ENCODE measurements around the gene IGLL5. TPM values are rescaled to one million over a fixed set of nuclear protein-coding genes. Genes with fewer than 3 reads are reported as not detected.

The IGLL5 gene
- total RNA-seq, 1 donor from 2014 or later = not detected

- H3K4me3 Mint-ChIP-seq (ENCODE audit: low read depth) = no peak overlapping the region
- no peak for TF ChIP-seq CTCF (IDR thresholded peaks at IDR 0.05; ENCODE audit: unreplicated experiment)
- no peak for DNase-seq (ENCODE audit: low spot score, unreplicated experiment)
- H3K4me1 Mint-ChIP-seq (ENCODE audit: low read depth) = peaks cover 1% of the 10 kb centered on the region
- no peaks in the 10 kb centered on the region for H3K36me3 Mint-ChIP-seq (ENCODE audit: insufficient read depth)
- H3K27ac Mint-ChIP-seq = peak overlapping the region; percentile 13
- H3K9me3 Mint-ChIP-seq (ENCODE audit: low read depth) = no peaks in the 10 kb centered on the region
- H3K27me3 Mint-ChIP-seq = peaks cover 14% of the 10 kb centered on the region
Measured at GRCh38 chr22:22882033-22882717, 5.4 kb upstream of the IGLL5 start.

GRCh38 chr22:22883090-22883727 is 4.4 kb upstream of the IGLL5 start:
- peaks cover 1% of the 10 kb centered on the region for H3K4me1 Mint-ChIP-seq (ENCODE audit: low read depth)
- H3K4me3 Mint-ChIP-seq (ENCODE audit: low read depth) = no peak overlapping the region
- H3K36me3 Mint-ChIP-seq (ENCODE audit: insufficient read depth) = no peaks in the 10 kb centered on the region
- peaks cover 14% of the 10 kb centered on the region for H3K27me3 Mint-ChIP-seq
- no peak for DNase-seq (ENCODE audit: low spot score, unreplicated experiment)
- TF ChIP-seq CTCF (IDR thresholded peaks at IDR 0.05; ENCODE audit: unreplicated experiment) = no peak
- no peaks in the 10 kb centered on the region for H3K9me3 Mint-ChIP-seq (ENCODE audit: low read depth)
- no peak overlapping the region for H3K27ac Mint-ChIP-seq

- H3K36me3 Mint-ChIP-seq (ENCODE audit: insufficient read depth) = no peaks in the 10 kb centered on the region
- H3K4me1 Mint-ChIP-seq (ENCODE audit: low read depth) = peaks cover 1% of the 10 kb centered on the region
- H3K27ac Mint-ChIP-seq = no peak overlapping the region
- no peaks in the 10 kb centered on the region for H3K9me3 Mint-ChIP-seq (ENCODE audit: low read depth)
- H3K4me3 Mint-ChIP-seq (ENCODE audit: low read depth) = no peak overlapping the region
- H3K27me3 Mint-ChIP-seq = peaks cover 21% of the 10 kb centered on the region
- DNase-seq (ENCODE audit: low spot score, unreplicated experiment) = peak; percentile 57
- peak; percentile 86 for TF ChIP-seq CTCF (IDR thresholded peaks at IDR 0.05; ENCODE audit: unreplicated experiment)
Measured at GRCh38 chr22:22884010-22884887, 3.4 kb upstream of the IGLL5 start.

- H3K4me1 Mint-ChIP-seq (ENCODE audit: low read depth) = peaks cover 1% of the 10 kb centered on the region
- H3K9me3 Mint-ChIP-seq (ENCODE audit: low read depth) = no peaks in the 10 kb centered on the region
- no peak for TF ChIP-seq CTCF (IDR thresholded peaks at IDR 0.05; ENCODE audit: unreplicated experiment)
- H3K27ac Mint-ChIP-seq = no peak overlapping the region
- DNase-seq (ENCODE audit: low spot score, unreplicated experiment) = no peak
- no peaks in the 10 kb centered on the region for H3K36me3 Mint-ChIP-seq (ENCODE audit: insufficient read depth)
- no peak overlapping the region for H3K4me3 Mint-ChIP-seq (ENCODE audit: low read depth)
- peaks cover 21% of the 10 kb centered on the region for H3K27me3 Mint-ChIP-seq
Measured at GRCh38 chr22:22884888-22885840, 2.5 kb upstream of the IGLL5 start.

Data from progenitor cell of endocrine pancreas (in vitro differentiated cells).